GM18511 (cell line): ENCODE results near the gene CHML.

ENCODE experiments used
- ATAC-seq: cut with Tn5 transposase; IDR thresholded peaks from one replicate; pipeline ENCODE4 v1.9.1; 2021; ENCODE audit warnings: mild to moderate bottlenecking, moderate library complexity; ENCODE audit not compliant: unreplicated experiment

Gene CHML

GRCh38 chr1:241591736-241592135 is 48.4 kb downstream of the CHML start:
- no peak for ATAC-seq

GRCh38 chr1:241591317-241591716 is 48.9 kb downstream of the CHML start:
- ATAC-seq = no peak

GRCh38 chr1:241590719-241591118 is 49.5 kb downstream of the CHML start:
- no peak for ATAC-seq
